SK-MEL-5 (cell line): ENCODE data around the gene LIMCH1. TPM values are rescaled to one million over a fixed set of nuclear protein-coding genes. Genes with fewer than 3 reads are reported as not detected.

ENCODE experiments used
- DNase-seq: peaks from one replicate; pipeline ENCODE4 v3.0.0-alpha.2; 2016; ENCODE audit warnings: low read depth, low spot score
- in situ Hi-C: cut with HindIII; loops from 2 replicates; pipeline ENCODE4 v1.10.0; 2016; ENCODE audit warnings: low sequenced_read_pairs, high pct_unique_total_duplicates, low pct_unique_long_range_greater_than_20kb
- total RNA-seq: library from RNA; depleted of rRNA; stranded (reverse); fragments of >200 nt; shearing (Covaris generic); gene quantifications from 2 replicates; pipeline ENCODE4 v1.2.3, GENCODE V29; 2014

Gene LIMCH1
- total RNA-seq, 1 experiment from 2014 or later: 15.8 TPM

GRCh38 chr4:41517747-41518146, 20.2 kb upstream of the LIMCH1 start:
- no peak for DNase-seq
- in situ Hi-C loops: no loop called here

GRCh38 chr4:41524425-41524824, 13.5 kb upstream of the LIMCH1 start:
- in situ Hi-C loops: no loop called here
- no peak for DNase-seq

DNA sequence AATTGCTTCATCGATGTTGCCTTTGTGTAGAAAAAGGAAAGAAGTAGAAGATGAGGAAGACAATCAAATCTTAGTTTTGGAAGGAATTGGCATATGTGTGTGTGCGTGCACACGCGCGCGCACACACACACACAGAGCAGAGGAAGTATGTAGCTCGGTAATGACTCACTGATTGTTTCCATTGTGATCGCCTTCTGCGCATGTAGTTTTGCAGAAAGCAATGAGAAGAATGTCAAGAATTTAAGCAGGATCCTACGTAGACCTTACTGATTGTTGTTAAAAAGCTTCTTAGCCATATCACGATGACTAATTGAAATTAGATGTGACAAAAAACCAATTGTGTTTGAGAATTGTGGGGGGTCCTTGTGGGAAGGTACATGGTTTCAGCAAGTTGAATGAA, 12.8 kb upstream of the LIMCH1 start:
- DNase-seq: peak; percentile 48
- in situ Hi-C loops: no loop called here

GRCh38 chr4:41526628-41527027, 11.3 kb upstream of the LIMCH1 start:
- in situ Hi-C loops: no loop called here
- no peak for DNase-seq

DNA sequence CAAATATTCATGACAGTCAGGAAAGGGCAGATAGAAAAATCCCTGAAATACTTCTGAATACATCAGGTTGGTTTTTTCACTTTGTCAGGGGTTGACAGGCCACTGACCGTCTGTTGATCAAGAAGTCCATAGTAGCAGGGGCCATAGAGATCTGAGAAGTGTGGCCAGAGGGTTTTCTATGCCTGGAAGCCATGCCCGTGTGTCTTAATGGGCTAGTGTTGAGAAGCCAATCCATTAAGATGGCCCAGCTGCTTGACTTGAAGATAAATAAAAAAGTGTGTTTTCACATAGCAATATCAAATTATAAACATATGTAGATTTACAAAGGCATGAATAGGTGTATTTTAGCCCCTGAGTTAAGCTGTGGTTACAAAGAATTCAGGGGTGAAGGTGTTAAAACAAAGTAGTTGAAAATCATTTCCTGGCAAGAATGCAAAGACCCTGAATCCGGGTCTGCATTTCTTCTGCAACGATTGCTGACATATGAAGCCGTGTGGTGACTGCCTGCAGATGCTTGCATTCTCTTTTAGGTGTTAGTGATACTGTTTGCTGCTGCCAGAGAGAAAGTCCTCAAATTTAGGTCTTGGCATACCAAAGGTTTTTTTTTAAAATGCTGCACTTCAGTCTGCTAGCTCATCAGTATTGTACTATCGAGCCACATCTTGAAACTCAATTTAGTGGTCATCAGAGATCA, 9.3 kb upstream of the LIMCH1 start:
- in situ Hi-C loops: no loop called here
- DNase-seq: no peak

DNA sequence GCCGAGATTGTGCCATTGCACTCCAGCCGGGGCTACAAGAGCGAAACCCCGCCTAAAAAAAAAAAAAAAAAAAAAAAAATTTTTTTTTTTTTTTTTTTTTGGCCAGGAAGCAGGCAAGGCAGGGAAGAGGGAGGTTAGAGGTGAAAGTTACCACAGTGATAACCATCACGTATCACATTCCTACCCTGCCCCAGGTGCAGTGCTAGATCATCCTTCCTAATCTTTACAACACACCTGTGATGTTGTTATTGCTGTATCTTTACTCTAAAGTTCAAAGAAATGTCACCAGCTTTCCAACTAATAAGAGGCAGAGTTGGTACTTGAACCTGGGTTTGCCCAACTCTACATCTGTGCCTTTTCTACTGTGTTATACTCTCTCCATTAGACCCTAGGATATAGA, 7.2 kb upstream of the LIMCH1 start:
- in situ Hi-C loops: no loop called here
- no peak for DNase-seq

DNA sequence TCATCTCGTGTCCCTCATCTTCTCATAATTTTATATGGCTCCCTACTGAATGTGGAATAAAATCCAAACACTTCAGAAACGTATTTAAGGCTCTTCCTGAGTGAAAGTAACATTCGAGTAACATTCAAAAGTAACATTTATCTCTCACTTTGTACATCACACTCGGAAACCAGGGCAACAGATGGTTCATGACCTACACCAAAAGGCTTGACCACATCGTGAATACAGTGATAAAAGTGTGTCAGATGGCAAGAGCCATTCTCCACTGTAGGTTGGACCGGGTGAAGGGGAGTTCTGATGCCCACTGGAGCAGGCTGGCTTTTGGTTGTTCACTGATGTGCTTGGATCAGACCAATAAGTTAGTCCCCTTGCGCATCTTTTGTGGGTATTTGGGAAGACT, 5.6 kb upstream of the LIMCH1 start:
- no peak for DNase-seq
- in situ Hi-C loops: no loop called here

DNA sequence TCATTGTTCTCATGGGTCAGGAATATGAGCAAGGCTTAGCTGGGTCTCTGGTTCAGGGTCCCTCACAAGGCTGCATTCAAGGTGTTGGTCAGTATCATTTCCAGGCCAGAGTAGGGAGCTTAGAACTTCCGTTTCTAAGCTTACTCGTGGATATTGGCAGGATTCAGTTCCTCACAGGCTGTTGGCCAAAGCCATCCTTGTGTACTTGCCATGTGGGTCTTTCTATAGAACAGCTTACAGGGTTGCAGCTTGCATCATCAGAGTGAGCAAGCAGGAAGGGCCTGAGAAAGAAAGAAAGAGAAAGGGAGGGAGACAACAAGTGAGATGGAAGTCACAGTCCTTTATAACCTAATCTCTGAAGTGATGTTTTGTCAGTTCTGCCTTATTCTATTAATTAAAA, 5.1 kb upstream of the LIMCH1 start:
- in situ Hi-C loops: no loop called here
- DNase-seq: no peak

DNA sequence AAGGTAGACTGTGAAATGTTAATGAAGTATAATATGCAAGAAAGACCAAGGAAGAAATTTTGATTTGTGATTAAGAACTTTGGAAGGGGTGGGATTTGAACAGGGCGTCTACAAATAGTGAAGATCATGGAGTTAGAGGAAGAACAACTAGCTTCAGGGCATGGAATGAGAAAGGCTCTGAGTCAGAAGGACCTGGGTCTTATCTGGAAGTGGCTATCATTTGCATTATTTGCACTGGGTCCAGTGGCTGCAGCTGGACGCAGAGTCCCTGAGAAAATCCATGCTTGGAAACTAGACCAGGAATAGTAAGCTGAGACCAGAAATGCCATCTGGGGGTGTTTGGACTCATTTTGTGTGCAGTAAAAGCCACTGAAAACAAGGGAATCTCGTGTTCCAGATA, 4.3 kb upstream of the LIMCH1 start:
- in situ Hi-C loops: no loop called here
- no peak for DNase-seq

- in situ Hi-C loops: no loop called here
Measured at GRCh38 chr4:41534404-41534803, 3.6 kb upstream of the LIMCH1 start.

GRCh38 chr4:41535911-41536371, 2.0 kb upstream of the LIMCH1 start:
- in situ Hi-C loops: no loop called here

More at GRCh38 chr4:41534404-41534803, 3.6 kb upstream of the LIMCH1 start:
- no peak for DNase-seq

GRCh38 chr4:41537292-41537890, 566 bp upstream of the LIMCH1 start:
- in situ Hi-C loops: no loop called here
- no peak for DNase-seq

More at GRCh38 chr4:41535911-41536371, 2.0 kb upstream of the LIMCH1 start:
- DNase-seq: peak; percentile 39

GRCh38 chr4:41538887-41539498, 1.0 kb downstream of the LIMCH1 start:
- no peak for DNase-seq
- in situ Hi-C loops: no loop called here

- in situ Hi-C loops: no loop called here
- DNase-seq: no peak
Measured at GRCh38 chr4:41539711-41540110, 1.8 kb downstream of the LIMCH1 start.

DNA sequence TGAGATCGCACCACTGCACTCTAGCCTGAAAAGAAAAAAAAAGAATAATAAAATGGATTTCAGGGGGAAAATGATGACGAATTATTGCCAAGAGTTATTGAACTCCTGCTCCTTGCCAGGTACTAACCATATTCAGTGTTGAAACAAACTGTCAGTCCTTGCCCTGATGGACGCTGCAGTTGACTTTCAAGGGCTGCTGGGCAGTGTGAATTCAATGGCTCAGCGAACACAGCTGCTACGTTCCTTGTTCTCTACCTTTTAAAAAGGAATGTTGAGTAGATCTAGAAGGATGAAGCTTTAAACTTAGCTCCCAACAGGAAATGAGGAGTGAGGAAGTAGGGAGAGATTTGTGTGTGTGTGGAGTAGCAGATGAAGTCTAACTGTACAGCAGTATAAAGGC, 2.7 kb downstream of the LIMCH1 start:
- in situ Hi-C loops: no loop called here
- DNase-seq: no peak

DNA sequence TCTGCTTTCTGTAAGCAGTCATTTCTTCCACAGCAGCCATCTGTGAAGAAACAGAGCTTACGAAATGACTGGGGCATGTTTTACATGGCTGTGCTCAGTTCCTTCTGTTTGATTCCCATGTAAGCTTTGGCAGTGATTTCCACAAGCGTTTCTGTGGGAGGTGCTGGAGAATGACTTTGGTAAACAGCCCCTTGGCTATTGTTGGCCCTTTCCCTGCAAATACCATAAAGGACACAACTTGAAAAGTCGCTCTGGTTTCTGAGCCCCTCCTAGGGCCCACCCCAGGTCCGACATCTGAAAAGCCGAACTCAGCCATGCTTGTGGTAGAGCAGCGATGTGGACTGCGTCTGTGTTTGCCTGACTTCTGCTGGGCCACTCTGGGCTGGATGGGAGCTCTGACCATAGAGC, 3.7 kb downstream of the LIMCH1 start:
- in situ Hi-C loops: no loop called here
- DNase-seq: no peak

DNA sequence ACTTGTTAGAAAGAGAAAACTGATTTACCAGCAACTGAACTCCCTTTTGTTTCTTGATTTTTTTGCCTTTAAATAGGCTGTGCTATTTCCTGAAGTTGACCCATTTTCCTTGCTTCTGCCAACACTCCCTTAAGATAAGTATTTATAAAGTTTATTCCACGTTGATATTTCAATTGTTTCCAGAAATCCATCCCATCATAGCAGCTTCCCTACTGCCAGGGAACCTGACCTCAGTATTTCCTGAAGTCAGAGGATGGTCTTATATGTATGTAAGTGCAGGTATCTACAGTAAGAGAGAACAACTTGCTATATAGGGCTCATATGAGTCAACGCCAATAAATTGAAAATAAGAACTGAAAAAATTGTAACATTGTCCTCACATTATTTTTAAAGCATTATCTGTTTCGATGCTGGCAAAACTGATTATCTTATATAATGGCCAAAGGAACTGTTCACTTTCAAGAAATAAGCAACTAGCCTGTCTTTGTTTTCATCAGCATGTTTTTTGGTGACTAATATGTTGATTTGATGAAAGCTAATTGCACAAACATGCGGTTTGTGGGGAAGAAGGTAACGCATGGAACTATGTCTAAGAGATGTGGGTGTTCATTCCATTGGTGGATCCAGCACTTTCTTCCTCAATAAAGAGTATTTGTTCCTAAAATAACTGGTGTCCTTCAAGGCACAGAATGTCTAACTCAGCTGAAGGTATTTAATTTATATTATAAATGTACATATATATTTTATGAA, 4.7 kb downstream of the LIMCH1 start:
- DNase-seq: no peak
- in situ Hi-C loops: no loop called here

- DNase-seq: no peak
- in situ Hi-C loops: no loop called here
Measured at GRCh38 chr4:41545238-41545637, 7.3 kb downstream of the LIMCH1 start.
